HEK293 (cell line): Measurements from ENCODE around the gene TMC4.

Source experiments
- CTCF ChIP-seq: fragments of 450-650 bp; formaldehyde crosslinking; IDR thresholded peaks from 2 replicates; pipeline ENCODE4 v1.5.1; 2016; ENCODE audit warnings: missing biosample characterization, missing genetic modification characterization
- MEIS1 ChIP-seq: sonication (generic); formaldehyde crosslinking; IDR thresholded peaks from 2 replicates; pipeline ENCODE4 v1.8.1; 2022; ENCODE audit warnings: missing genetic modification reagents, mild to moderate bottlenecking, borderline replicate concordance
- REST ChIP-seq: fragments of 450-650 bp; formaldehyde crosslinking; IDR thresholded peaks from 2 replicates; pipeline ENCODE4 v1.5.1; 2016; ENCODE audit warnings: missing biosample characterization, missing genetic modification characterization
- TCF7L2 ChIP-seq: IDR thresholded peaks from 2 replicates; pipeline ENCODE4 v1.6.1; 2011; ENCODE audit warnings: low read depth, mild to moderate bottlenecking, inconsistent platforms, low read length, moderate library complexity, borderline replicate concordance
- ZFP37 ChIP-seq: fragments of 450-650 bp; formaldehyde crosslinking; IDR thresholded peaks from 2 replicates; pipeline ENCODE4 v1.5.1; 2016; ENCODE audit warnings: missing biosample characterization, missing genetic modification characterization
- ZNF138 ChIP-seq: fragments of 450-650 bp; formaldehyde crosslinking; IDR thresholded peaks from 2 replicates; pipeline ENCODE4 v1.5.1; 2016; ENCODE audit warnings: missing biosample characterization, missing genetic modification characterization, borderline replicate concordance
- ZNF184 ChIP-seq: fragments of 450-650 bp; IDR thresholded peaks from 2 replicates; pipeline ENCODE4 v1.5.1; 2018; ENCODE audit warnings: missing biosample characterization, mild to moderate bottlenecking, missing genetic modification characterization
- ZNF274 ChIP-seq, 2 experiments: fragments of 200-500 bp in 1 of 2; fragments of 450-650 bp in 1 of 2; sonication (Bioruptor generic) in 1 of 2; formaldehyde crosslinking in 1 of 2; IDR thresholded peaks; 2 replicates each; pipeline versions ENCODE4 v1.5.1 to v1.6.1; 2014 to 2016; ENCODE audit warnings: borderline replicate concordance in 1 of 2, inconsistent platforms in 1 of 2, low read length in 1 of 2, missing biosample characterization in 1 of 2, missing genetic modification characterization in 1 of 2
- ZNF510 ChIP-seq: fragments of 450-650 bp; formaldehyde crosslinking; IDR thresholded peaks from 2 replicates; pipeline ENCODE4 v1.5.1; 2018; ENCODE audit warnings: mild to moderate bottlenecking, missing genetic modification characterization, missing biosample characterization; ENCODE audit not compliant: insufficient replicate concordance
- ZNF571 ChIP-seq: fragments of 450-650 bp; formaldehyde crosslinking; IDR thresholded peaks from 2 replicates; pipeline ENCODE4 v1.5.0; 2017; ENCODE audit warnings: missing biosample characterization, missing genetic modification characterization
- ZNF76 ChIP-seq: fragments of 450-650 bp; formaldehyde crosslinking; IDR thresholded peaks from 2 replicates; pipeline ENCODE4; 2016; ENCODE audit warnings: low read depth, missing biosample characterization, missing genetic modification characterization, borderline replicate concordance
- ZNF830 ChIP-seq: fragments of 450-650 bp; IDR thresholded peaks from 2 replicates; pipeline ENCODE4 v1.5.0; 2018; ENCODE audit warnings: missing biosample characterization, missing genetic modification characterization, low read depth, mild to moderate bottlenecking, moderate library complexity

DNA sequence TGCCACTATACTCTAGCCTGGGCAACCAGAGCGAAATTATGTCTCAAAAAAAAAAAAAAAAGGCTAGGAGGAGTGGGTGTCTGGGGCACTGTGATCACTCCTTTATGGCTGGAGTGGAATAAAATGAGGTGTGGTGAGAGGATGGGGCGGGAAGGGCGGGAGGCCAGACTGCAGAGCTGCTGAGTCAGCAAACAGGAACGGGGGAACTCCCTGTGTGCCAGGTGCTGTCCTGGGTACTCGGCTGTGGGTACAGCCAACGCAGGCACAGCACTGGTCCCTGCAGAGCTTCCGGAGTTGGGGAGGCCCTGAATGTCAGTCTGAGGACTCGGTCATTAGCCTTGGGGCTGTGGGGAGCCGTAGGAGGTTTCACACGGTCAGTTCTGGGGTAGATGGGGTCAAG lies 51.7 kb downstream of the TMC4 start:
- TF ChIP-seq ZNF184 (tag by site-specific recombination): no peak
- no peak for TF ChIP-seq CTCF
- TF ChIP-seq ZNF571 (tag by site-specific recombination): no peak
- no peak for TF ChIP-seq MEIS1 (CRISPR knock-in tag)
- TF ChIP-seq ZNF510 (tag by site-specific recombination): no peak
- TF ChIP-seq ZNF138 (tag by site-specific recombination): no peak
- TF ChIP-seq TCF7L2: no peak
- no peak for TF ChIP-seq ZFP37 (tag by site-specific recombination)
- no peak for TF ChIP-seq ZNF76
- no peak for TF ChIP-seq ZNF274 (IDR thresholded peaks at IDR 0.05; ENCODE audit: low read length)
- TF ChIP-seq ZNF274 (tag by site-specific recombination; IDR thresholded peaks at IDR 0.05; ENCODE audit: borderline replicate concordance): no peak
- TF ChIP-seq ZNF830: no peak
- TF ChIP-seq REST: no peak
